IPS-18c (cell line): Measurements from ENCODE around the gene ANKHD1.
A peak's percentile ranks its signal among the peaks of the same experiment; 100 is the strongest.
"Not testable (repeated sequence)": the region's sequence is repeated elsewhere in the genome, so short reads cannot be mapped to it uniquely, and the experiment has no call there.

ENCODE experiments used
- H3K4me3 ChIP-seq: 2 replicates; pipeline ENCODE4 v1.7.0; 2013; ENCODE audit warnings: low read depth, mild to moderate bottlenecking, low read length, moderate library complexity; ENCODE audit not compliant: insufficient read depth
- H3K9me3 ChIP-seq: one replicate; pipeline ENCODE4 v1.6.1; 2013; ENCODE audit warnings: mild to moderate bottlenecking, low read length, moderate library complexity; ENCODE audit not compliant: control insufficient read depth, insufficient read depth

The ANKHD1 gene

GRCh38 chr5:140481758-140482157 is 80.1 kb downstream of the ANKHD1 start:
- H3K4me3 ChIP-seq: no peak overlapping the region
- no peaks in the 10 kb centered on the region for H3K9me3 ChIP-seq

- no peaks in the 10 kb centered on the region for H3K9me3 ChIP-seq
- H3K4me3 ChIP-seq: no peak overlapping the region
These were observed 81.4 kb downstream of the ANKHD1 start for GRCh38 chr5:140483055-140483454.

DNA sequence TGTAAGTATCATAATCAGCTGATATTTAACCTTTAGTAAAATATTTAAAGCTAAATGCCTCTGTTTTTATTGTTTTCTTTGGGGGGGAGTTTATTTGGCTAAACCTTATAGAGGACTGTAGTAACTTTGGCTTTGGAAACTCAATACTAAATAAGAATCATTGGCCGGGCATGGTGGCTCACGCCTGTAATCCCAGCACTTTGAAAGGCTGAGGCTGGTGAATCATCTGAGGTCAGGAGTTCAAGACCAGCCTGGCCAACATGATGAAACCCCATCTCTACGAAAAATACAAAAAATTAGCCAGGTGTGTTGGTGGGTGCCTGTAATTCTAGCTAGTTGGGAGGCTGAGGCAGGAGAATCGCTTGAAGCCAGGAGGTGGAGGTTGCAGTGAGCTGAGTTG is 86.5 kb downstream of the ANKHD1 start:
- not testable (repeated sequence) for H3K4me3 ChIP-seq, H3K9me3 ChIP-seq

GRCh38 chr5:140488914-140489313 is 87.3 kb downstream of the ANKHD1 start:
- Histone ChIP-seq H3K9me3 (peaks cover 2% of the 10 kb centered on the region), H3K4me3 (no peak overlapping the region)

- Histone ChIP-seq H3K4me3 (no peak overlapping the region), H3K9me3 (no peaks in the 10 kb centered on the region)
These were observed 96.3 kb downstream of the ANKHD1 start for GRCh38 chr5:140497897-140498296.

- Histone ChIP-seq H3K4me3 (no peak overlapping the region), H3K9me3 (no peaks in the 10 kb centered on the region)
These were observed 97.0 kb downstream of the ANKHD1 start for GRCh38 chr5:140498591-140498990.

GRCh38 chr5:140502834-140503233 is 101.2 kb downstream of the ANKHD1 start:
- Histone ChIP-seq H3K9me3 (no peaks in the 10 kb centered on the region), H3K4me3 (no peak overlapping the region)

- no peak overlapping the region for H3K4me3 ChIP-seq
- H3K9me3 ChIP-seq: no peaks in the 10 kb centered on the region
These were observed 108.3 kb downstream of the ANKHD1 start for GRCh38 chr5:140509898-140510297.

- Histone ChIP-seq H3K9me3 (no peaks in the 10 kb centered on the region), H3K4me3 (no peak overlapping the region)
These were observed 111.5 kb downstream of the ANKHD1 start for GRCh38 chr5:140513124-140513523.

DNA sequence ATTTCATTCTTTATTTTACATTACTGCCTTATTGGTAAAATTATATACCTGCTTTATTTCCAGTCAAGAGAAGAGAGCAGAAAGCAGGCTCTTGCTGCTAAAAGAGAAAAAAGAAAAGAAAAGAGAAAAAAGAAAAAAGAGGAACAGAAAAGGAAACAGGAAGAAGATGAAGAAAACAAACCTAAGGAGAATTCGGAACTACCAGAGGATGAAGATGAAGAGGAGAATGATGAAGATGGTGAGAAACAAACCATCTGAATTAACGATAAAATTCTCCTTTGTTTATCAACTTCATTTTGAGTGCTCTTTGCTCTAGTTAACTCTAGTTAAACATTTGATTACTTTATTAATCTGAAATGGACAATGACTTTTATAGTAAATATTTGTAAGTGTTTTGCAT is 122.4 kb downstream of the ANKHD1 start:
- Histone ChIP-seq H3K9me3 (no peaks in the 10 kb centered on the region), H3K4me3 (no peak overlapping the region)

- Histone ChIP-seq H3K9me3 (no peaks in the 10 kb centered on the region), H3K4me3 (no peak overlapping the region)
These were observed 138.6 kb downstream of the ANKHD1 start for GRCh38 chr5:140540227-140540626.

DNA sequence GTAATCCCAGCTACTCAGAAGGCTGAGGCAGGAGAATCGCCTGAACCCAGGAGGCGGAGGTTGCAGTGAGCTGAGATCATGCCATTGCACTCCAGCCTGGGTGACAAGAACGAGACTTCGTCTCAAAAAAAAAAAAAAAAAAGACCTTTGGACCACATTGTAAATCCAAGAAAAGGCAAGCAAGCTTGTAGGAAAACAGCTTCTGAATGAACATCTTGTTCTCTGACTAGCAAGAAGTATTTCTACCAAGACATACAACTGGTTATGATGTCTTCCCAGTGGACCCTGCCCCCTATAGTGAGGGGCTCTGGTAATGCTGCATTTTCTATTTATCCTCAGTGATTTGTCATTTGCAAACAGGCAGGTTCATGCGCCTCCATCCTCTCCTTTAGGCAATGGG is 141.3 kb downstream of the ANKHD1 start:
- Histone ChIP-seq H3K9me3 (no peaks in the 10 kb centered on the region), H3K4me3 (no peak overlapping the region)

GRCh38 chr5:140544986-140545385 is 143.4 kb downstream of the ANKHD1 start:
- H3K4me3 ChIP-seq: no peak overlapping the region
- H3K9me3 ChIP-seq: no peaks in the 10 kb centered on the region

DNA sequence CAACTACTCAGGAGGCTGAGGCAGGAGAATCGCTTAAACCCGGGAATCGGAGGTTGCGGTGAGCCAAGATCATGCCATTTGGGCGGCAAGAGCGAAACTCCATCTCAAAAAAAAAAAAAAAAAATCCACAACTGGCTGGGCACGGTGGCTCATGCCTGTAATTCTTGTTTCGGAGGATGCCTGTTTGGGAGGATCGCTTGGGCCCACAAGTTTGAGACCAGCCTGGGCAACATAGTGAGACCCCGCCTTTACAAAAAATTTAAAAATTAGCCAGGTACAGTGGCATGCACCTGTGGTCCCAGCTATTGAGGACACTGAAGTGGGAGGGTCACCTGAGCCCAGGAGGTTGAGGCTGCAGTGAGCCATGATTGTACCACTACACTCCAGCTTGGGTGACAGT is 144.0 kb downstream of the ANKHD1 start:
- Histone ChIP-seq H3K4me3 (no peak overlapping the region), H3K9me3 (no peaks in the 10 kb centered on the region)

GRCh38 chr5:140546851-140547507 is 145.3 kb downstream of the ANKHD1 start:
- H3K9me3 ChIP-seq: no peaks in the 10 kb centered on the region
- peak overlapping the region; percentile 36; the same call in 1 of the 2 replicates for H3K4me3 ChIP-seq

GRCh38 chr5:140547508-140548299 is 146.1 kb downstream of the ANKHD1 start, which contains the start of gene EIF4EBP3:
Gene EIF4EBP3 (plus strand): TSS chr5:140547662. CDS start chr5:140547738, 76 bp downstream.
- peak within 1 kb of the TSS; percentile 71 for H3K4me3 ChIP-seq

DNA sequence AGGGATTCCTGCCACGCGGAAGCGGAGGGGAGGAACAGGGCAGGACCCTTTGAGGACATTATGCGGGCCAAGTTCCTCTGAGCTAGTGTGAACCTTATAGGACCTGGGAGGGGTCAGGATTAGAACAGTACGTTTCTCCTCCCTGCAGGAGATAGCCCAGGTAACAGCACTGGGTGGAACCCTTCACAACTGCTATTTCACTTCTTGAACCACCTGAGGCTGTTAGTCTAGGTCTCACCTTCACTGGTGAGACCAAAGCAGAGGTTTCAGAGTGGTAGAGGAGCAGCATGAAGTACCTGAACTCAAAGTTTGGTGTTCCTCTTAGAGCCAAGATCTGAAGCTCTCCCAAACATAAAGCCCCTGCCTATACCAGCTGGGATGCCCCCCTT is 146.7 kb downstream of the ANKHD1 start:
- Histone ChIP-seq H3K4me3 (peak overlapping the region; percentile 71), H3K9me3 (peaks cover 2% of the 10 kb centered on the region)

More at GRCh38 chr5:140547508-140548299, 146.1 kb downstream of the ANKHD1 start, which contains the start of gene EIF4EBP3:
- peaks cover 2% of the 10 kb centered on the region for H3K9me3 ChIP-seq

DNA sequence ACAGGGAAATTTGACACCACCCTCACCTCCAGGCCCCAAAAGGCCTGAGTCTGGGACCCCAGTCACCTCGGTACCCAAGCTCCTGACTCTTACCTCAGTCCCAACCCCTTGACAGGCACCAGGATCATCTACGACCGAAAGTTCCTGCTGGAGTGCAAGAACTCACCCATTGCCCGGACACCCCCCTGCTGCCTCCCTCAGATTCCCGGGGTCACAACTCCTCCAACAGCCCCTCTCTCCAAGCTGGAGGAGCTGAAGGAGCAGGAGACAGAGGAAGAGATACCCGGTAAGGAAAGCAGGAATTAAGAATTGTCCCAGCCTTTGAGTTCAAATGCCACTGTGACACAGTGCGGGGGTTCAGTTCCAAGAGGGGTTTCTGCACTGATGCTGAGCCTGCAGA is 147.2 kb downstream of the ANKHD1 start:
- Histone ChIP-seq H3K4me3 (peak overlapping the region; percentile 22; the same call in 1 of the 2 replicates), H3K9me3 (peaks cover 2% of the 10 kb centered on the region)
